Measurements from ENCODE around the gene PDZD4.

- TF ChIP-seq GATA2 (IDR thresholded peaks at IDR 0.05; ENCODE audit: low read depth, low read length) (no peak), GATA3 (IDR thresholded peaks at IDR 0.05; ENCODE audit: low read depth, low read length) (no peak)
Observed at GRCh38 chrX:153829799-153830639, at the start of gene PDZD4.
